ENCODE results near the gene SCYL1.

DNA sequence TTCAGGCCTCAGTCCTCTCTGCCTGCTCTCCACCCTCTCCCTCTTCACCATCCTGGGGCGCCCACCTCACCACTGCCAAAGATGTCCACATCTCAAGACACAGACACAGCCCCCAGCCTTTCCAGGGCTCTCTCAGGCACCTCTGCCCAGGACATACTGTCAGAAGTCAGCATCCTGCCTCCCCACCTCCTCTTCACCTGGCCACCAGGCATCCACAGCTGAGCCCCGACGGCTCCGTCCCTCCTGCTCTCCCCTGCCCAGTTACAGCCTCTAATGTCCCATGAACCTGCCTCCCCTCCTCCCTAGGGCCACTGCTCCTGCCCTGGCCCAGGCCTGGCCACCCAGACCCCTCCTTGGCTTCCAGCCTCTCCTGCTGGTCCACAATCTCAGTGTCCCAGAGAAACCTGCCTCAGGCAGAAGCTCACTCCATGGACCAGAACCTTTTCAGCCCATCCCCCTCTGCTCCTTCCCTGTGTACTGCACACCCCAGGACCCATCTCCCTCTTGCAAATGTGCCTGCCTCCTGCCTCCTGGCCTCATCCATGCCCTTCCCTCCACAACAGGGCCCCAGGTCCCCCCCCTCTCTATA lies 30.1 kb downstream of the SCYL1 start:
- TF ChIP-seq, protein P1, sequence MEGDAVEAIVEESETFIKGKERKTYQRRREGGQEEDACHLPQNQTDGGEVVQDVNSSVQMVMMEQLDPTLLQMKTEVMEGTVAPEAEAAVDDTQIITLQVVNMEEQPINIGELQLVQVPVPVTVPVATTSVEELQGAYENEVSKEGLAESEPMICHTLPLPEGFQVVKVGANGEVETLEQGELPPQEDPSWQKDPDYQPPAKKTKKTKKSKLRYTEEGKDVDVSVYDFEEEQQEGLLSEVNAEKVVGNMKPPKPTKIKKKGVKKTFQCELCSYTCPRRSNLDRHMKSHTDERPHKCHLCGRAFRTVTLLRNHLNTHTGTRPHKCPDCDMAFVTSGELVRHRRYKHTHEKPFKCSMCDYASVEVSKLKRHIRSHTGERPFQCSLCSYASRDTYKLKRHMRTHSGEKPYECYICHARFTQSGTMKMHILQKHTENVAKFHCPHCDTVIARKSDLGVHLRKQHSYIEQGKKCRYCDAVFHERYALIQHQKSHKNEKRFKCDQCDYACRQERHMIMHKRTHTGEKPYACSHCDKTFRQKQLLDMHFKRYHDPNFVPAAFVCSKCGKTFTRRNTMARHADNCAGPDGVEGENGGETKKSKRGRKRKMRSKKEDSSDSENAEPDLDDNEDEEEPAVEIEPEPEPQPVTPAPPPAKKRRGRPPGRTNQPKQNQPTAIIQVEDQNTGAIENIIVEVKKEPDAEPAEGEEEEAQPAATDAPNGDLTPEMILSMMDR (IDR thresholded peaks at IDR 0.05) = no peak
- no peak for TF ChIP-seq ZFX (IDR thresholded peaks at IDR 0.05; ENCODE audit: borderline replicate concordance)

Data from 22Rv1 (cell line).